Pancreas (tissue), 10 donors: ENCODE measurements around the gene RAB24. TPM values are rescaled to one million over a fixed set of nuclear protein-coding genes. Genes with fewer than 3 reads are reported as not detected.
"Not testable (repeated sequence)": the region's sequence is repeated elsewhere in the genome, so short reads cannot be mapped to it uniquely, and the experiment has no call there.

Source experiments
- ATAC-seq, 4 donors: fragments of 200-7000 bp; cut with Tn5 transposase; one replicate each; pipeline versions ENCODE4 v1.8.0 to v1.9.1; 2020; ENCODE audit warnings: mild to moderate bottlenecking in 4 of 4, moderate library complexity in 4 of 4
- DNase-seq, 6 donors: peaks; one replicate each; pipeline ENCODE4 v3.0.0-alpha.2; 2020
- FAIRE-seq: peaks from 2 replicates; lab custom pipeline; 2012; peaks lifted over from hg19 to GRCh38; lab: Jason Lieb, UNC
- H3K27ac ChIP-seq, 4 donors: fragments of 200-600 bp; sonication (generic); 1 replicate in 3 of 4; 2 replicates in 1 of 4; pipeline versions ENCODE4 v1.5.0 to v1.8.0; 2020
- H3K27me3 ChIP-seq, 4 donors: fragments of 200-600 bp; one replicate each; pipeline ENCODE4 v1.8.0; 2021
- H3K36me3 ChIP-seq, 3 donors: fragments of 200-600 bp; sonication (generic) in 1 of 3; one replicate each; pipeline versions ENCODE4 v1.5.0 to v1.8.0; 2020 to 2021
- H3K4me1 ChIP-seq, 3 donors: fragments of 200-600 bp; one replicate each; pipeline ENCODE4 v1.8.0; 2021
- H3K4me3 ChIP-seq, 4 donors: fragments of 200-600 bp; sonication (generic) in 2 of 4; one replicate each; pipeline versions ENCODE4 v1.5.0 to v1.8.0; 2020 to 2021
- H3K9me3 ChIP-seq, 4 donors: fragments of 200-600 bp; one replicate each; pipeline ENCODE4 v1.8.0; 2021
- CTCF ChIP-seq, 4 donors: fragments of 200-600 bp; sonication (generic) in 3 of 4; IDR thresholded peaks; one replicate each; pipeline versions ENCODE4 v1.5.0 to v1.8.0; 2021; ENCODE audit warnings: antibody characterized with exemption in 4 of 4
- WGBS, 2 donors: extraction: QIAGEN DNeasy Blood & Tissue Kit; methylation state at CpG; one replicate each; pipeline ENCODE4 v1.1.7; 2013; 5-methylcytosine and 5-hydroxymethylcytosine counted together
- intact Hi-C, 3 donors: fragments of 100-400 bp; cut with DNase I; formaldehyde crosslinking; loops; one replicate each; pipeline versions ENCODE4 v1.11.1 to v1.14.2; 2022
- polyA plus RNA-seq, 2 donors: library from polyadenylated mRNA; stranded (reverse); fragments of 200-250 nt; gene quantifications; one replicate each; pipeline ENCODE4 v1.2.3, GENCODE V29; 2013
- total RNA-seq, 6 donors: library from RNA; stranded (reverse); fragmentation: NEBNext Ultra II Directional in 4 of 6; extraction: Animal tissue kit (Norgen Biotek cat#: 25700) in 4 of 6; gene quantifications; one replicate each; pipeline versions ENCODE4 v1.2.1 to v1.2.4, GENCODE V29; 2021 to 2023
- donor health status: healthy with polysubstance abuse.
- donor health status: DM: no; HTN: no; CAD: no; lungs with moderate emphysema.
- donor health status: DM: no; HTN: no; CAD: no.
- donor health status: control.
- donor health status: control.
- donor health status: Bipolar disorder and iron deficiency.
- donor health status: DM: yes; HTN: yes; CAD: no.
- donor health status: DM: no; HTN: no; CAD: no.
- donor health status: DM: no; HTN: no; CAD: no.
- donor health status: DM: yes; HTN: yes; CAD: no.

The RAB24 gene
- total and polyA plus RNA-seq, 8 donors, result 34.5 to 160 (median 38.6) TPM

- intact Hi-C loops, result loop anchor here in 2 of 3 donors (10.0 kb wide), 3 partner anchors 75 to 195 kb away; partner anchors contain the start of gene SLC34A1 (in 1 of the 2)
- WGBS, 2 donors, result 55 to 62% methylated on average over 10 of the region's 10 CpGs
- peak overlapping the region in 2 of 4 donors; percentile 51 to 58 for H3K27ac ChIP-seq
- ATAC-seq (peak; percentile 11 to 33 (median 14)), FAIRE-seq (no peak), DNase-seq (peak in 4 of 6 donors; percentile 44 to 74 (median 62))
- no peaks in the 10 kb centered on the region for H3K9me3 ChIP-seq
- peaks cover 15 to 42% (median 24%) of the 10 kb centered on the region in 3 donors for H3K4me1 ChIP-seq
- no peak overlapping the region for H3K4me3 ChIP-seq
- H3K27me3 ChIP-seq, result no peaks in the 10 kb centered on the region
- peak; percentile 47 to 68 (median 56) for TF ChIP-seq CTCF (IDR thresholded peaks at IDR 0.05)
- peaks cover 0 to 12% (median 7%) of the 10 kb centered on the region in 3 donors for H3K36me3 ChIP-seq
Observed at GRCh38 chr5:177309351-177310191, 6.1 kb upstream of the RAB24 start.

- ATAC-seq (peak in 3 of 4 donors; percentile 1 to 4 (median 2)), FAIRE-seq (no peak), DNase-seq (no peak)
- TF ChIP-seq CTCF (IDR thresholded peaks at IDR 0.05), result no peak
- Histone ChIP-seq H3K4me1 (peaks cover 15 to 44% (median 24%) of the 10 kb centered on the region in 3 donors), H3K27ac (peak overlapping the region in 3 of 4 donors; percentile 51 to 63 (median 58)), H3K36me3 (peaks cover 0 to 12% (median 7%) of the 10 kb centered on the region in 3 donors), H3K4me3 (no peak overlapping the region), H3K9me3 (no peaks in the 10 kb centered on the region), H3K27me3 (no peaks in the 10 kb centered on the region)
- WGBS, 2 donors, result 47 to 57% methylated on average over 11 of the region's 11 CpGs
- intact Hi-C loops, result loop anchor here in 1 of 3 donors (10.0 kb wide), 1 partner anchor 194 kb away; no protein-coding TSS in a partner anchor
Observed at GRCh38 chr5:177308740-177309139, 5.2 kb upstream of the RAB24 start.

GRCh38 chr5:177307544-177308363 is 4.2 kb upstream of the RAB24 start:
- no peak for TF ChIP-seq CTCF (IDR thresholded peaks at IDR 0.05)
- peaks cover 0 to 12% (median 7%) of the 10 kb centered on the region in 3 donors for H3K36me3 ChIP-seq
- FAIRE-seq, result no peak
- peak in 5 of 6 donors; percentile 66 to 84 (median 75) for DNase-seq
- H3K27me3 ChIP-seq, result no peaks in the 10 kb centered on the region
- peak in 3 of 4 donors; percentile 25 to 45 (median 32) for ATAC-seq
- WGBS, 2 donors, result 78 to 83% methylated on average over 43 of the region's 43 CpGs
- H3K9me3 ChIP-seq, result no peaks in the 10 kb centered on the region
- peaks cover 15 to 43% (median 23%) of the 10 kb centered on the region in 3 donors for H3K4me1 ChIP-seq
- intact Hi-C loops, result loop anchor here in 1 of 3 donors (10.0 kb wide), 1 partner anchor 193 kb away; no protein-coding TSS in a partner anchor
- H3K27ac ChIP-seq, result peak overlapping the region; percentile 35 to 63 (median 54)
- no peak overlapping the region for H3K4me3 ChIP-seq

GRCh38 chr5:177306674-177307543 is 3.4 kb upstream of the RAB24 start:
- no peaks in the 10 kb centered on the region for H3K27me3 ChIP-seq
- intact Hi-C loops, result loop anchor here in 1 of 3 donors (10.0 kb wide), 1 partner anchor 192 kb away; no protein-coding TSS in a partner anchor
- ATAC-seq (no peak), FAIRE-seq (no peak), DNase-seq (peak in 1 of 6 donors; percentile 42)
- peaks cover 0 to 12% (median 7%) of the 10 kb centered on the region in 3 donors for H3K36me3 ChIP-seq
- H3K4me3 ChIP-seq, result no peak overlapping the region
- no peaks in the 10 kb centered on the region for H3K9me3 ChIP-seq
- H3K27ac ChIP-seq, result peak overlapping the region in 2 of 4 donors; percentile 44 to 63
- no peak for TF ChIP-seq CTCF (IDR thresholded peaks at IDR 0.05)
- WGBS, 2 donors, result 77 to 87% methylated on average over 15 of the region's 15 CpGs
- H3K4me1 ChIP-seq, result peaks cover 21 to 46% (median 22%) of the 10 kb centered on the region in 3 donors

- Histone ChIP-seq H3K36me3 (peaks cover 0 to 12% (median 7%) of the 10 kb centered on the region in 3 donors), H3K4me1 (peaks cover 21 to 48% (median 27%) of the 10 kb centered on the region in 3 donors)
- not testable (repeated sequence) for H3K27ac ChIP-seq, H3K9me3 ChIP-seq, H3K4me3 ChIP-seq, H3K27me3 ChIP-seq, FAIRE-seq, ATAC-seq, DNase-seq
- 72 to 76% methylated on average over 11 of the region's 11 CpGs for WGBS, 2 donors
- intact Hi-C loops, result loop anchor here in 1 of 3 donors (10.0 kb wide), 1 partner anchor 191 kb away; no protein-coding TSS in a partner anchor
Observed at GRCh38 chr5:177306103-177306640, 2.7 kb upstream of the RAB24 start.
